Heart left ventricle (tissue), 16 donors: ENCODE data around the gene MAPK8. TPM values are rescaled to one million over a fixed set of nuclear protein-coding genes. Genes with fewer than 3 reads are reported as not detected.

Experiments used
- ATAC-seq, 4 donors: fragments of 200-7000 bp; cut with Tn5 transposase; one replicate each; pipeline ENCODE4 v1.9.1; 2020 to 2022; ENCODE audit warnings: moderate library complexity in 4 of 4, mild to moderate bottlenecking in 3 of 4, moderate number of reproducible peaks in 1 of 4
- DNase-seq, 5 donors: peaks; one replicate each; pipeline ENCODE4 v3.0.0-alpha.2; 2020
- H3K27ac ChIP-seq, 12 donors: fragments of 200-600 bp; sonication (generic) in 4 of 12; one replicate each; pipeline versions ENCODE4 v1.5.0 to v1.8.0; 2016 to 2022; ENCODE audit warnings: mild to moderate bottlenecking in 2 of 12
- H3K27me3 ChIP-seq, 9 donors: fragments of 200-600 bp; sonication (generic) in 2 of 9; one replicate each; pipeline versions ENCODE4 v1.5.1 to v1.8.0; 2016 to 2022; ENCODE audit warnings: mild to moderate bottlenecking in 3 of 9
- H3K36me3 ChIP-seq, 9 donors: fragments of 200-600 bp; sonication (generic) in 2 of 9; one replicate each; pipeline versions ENCODE4 v1.5.0 to v1.8.0; 2018 to 2022; ENCODE audit warnings: mild to moderate bottlenecking in 2 of 9
- H3K4me1 ChIP-seq, 12 donors: fragments of 200-600 bp; sonication (generic) in 4 of 12; one replicate each; pipeline versions ENCODE4 v1.5.0 to v1.8.0; 2016 to 2022; ENCODE audit warnings: mild to moderate bottlenecking in 3 of 12
- H3K4me3 ChIP-seq, 12 donors: fragments of 200-600 bp; sonication (generic) in 4 of 12; one replicate each; pipeline versions ENCODE4 v1.5.0 to v1.8.0; 2017 to 2022; ENCODE audit warnings: mild to moderate bottlenecking in 9 of 12, moderate library complexity in 4 of 12
- H3K9me3 ChIP-seq, 12 donors: fragments of 200-600 bp; sonication (generic) in 4 of 12; one replicate each; pipeline versions ENCODE4 v1.5.0 to v1.8.0; 2016 to 2022; ENCODE audit warnings: mild to moderate bottlenecking in 1 of 12
- CTCF ChIP-seq, 12 donors: fragments of 200-600 bp; sonication (generic) in 4 of 12; IDR thresholded peaks; one replicate each; pipeline versions ENCODE4 v1.5.0 to v1.8.0; 2018 to 2022; ENCODE audit warnings: antibody characterized with exemption in 12 of 12, mild to moderate bottlenecking in 5 of 12
- POLR2A ChIP-seq, 2 donors: fragments of 450-650 bp; IDR thresholded peaks; one replicate each; pipeline ENCODE4 v1.6.1; 2017; ENCODE audit warnings: antibody characterized with exemption in 2 of 2, mild to moderate bottlenecking in 2 of 2, moderate library complexity in 2 of 2
- WGBS, 4 donors: extraction: QIAGEN DNeasy Blood & Tissue Kit in 2 of 4; methylation state at CpG; one replicate each; pipeline versions ENCODE4 v1.1.5 to v1.1.7; 2013 to 2018; 5-methylcytosine and 5-hydroxymethylcytosine counted together
- intact Hi-C, 10 donors: fragments of 100-400 bp; cut with DNase I; formaldehyde crosslinking; loops; one replicate each; pipeline versions ENCODE4 v1.11.1 to v1.14.2; 2022
- polyA plus RNA-seq, 2 donors: library from polyadenylated mRNA; stranded (reverse); fragments of 200-250 nt; gene quantifications; one replicate each; pipeline ENCODE4 v1.2.3, GENCODE V29; 2013
- total RNA-seq, 9 donors: library from RNA; depleted of rRNA in 2 of 9; stranded (reverse); fragments of >200 nt in 2 of 9; fragmentation: NEBNext Ultra II Directional in 3 of 9; extraction: Animal tissue kit (Norgen Biotek cat#: 25700) in 3 of 9; gene quantifications; one replicate each; pipeline versions ENCODE4 v1.1.0 to v1.2.4, GENCODE V29; 2016 to 2023
- donor health status: ischemic (EF 13 %, LVEDD 7.1; RV severe dilation, severe dysfunction).
- donor health status: healthy with polysubstance abuse.
- donor health status: DM: no; HTN: yes; CAD: no.
- donor health status: DM: no; HTN: no; CAD: no.
- donor health status: ischemic (EF 25% LVEDD 6.9; RV normal size, moderate dysfunction).
- donor health status: ischemic (EF 25% LVEDD 5.7; RV mildly dilated, moderate dysfunction).
- donor health status: healthy.
- donor health status: DM: yes; HTN: yes; CAD: no.
- donor health status: ischemic (EF 35%, LVEDD 5.7; RV mildly dilated, moderate dysfunction).
- donor health status: nonischemic (EF 11% LVEDD 7.7; RV severe dilation, severe dysfunction).
- donor health status: DM: yes; HTN: yes; CAD: no.
- donor health status: PGD.
- donor health status: ischemic (EF 29% LVEDD 5.4; RV normal size, mild dysfunction).
- donor health status: nonischemic (EF 23%, LVEDD 6.1; RV moderate dilation, normal function).

MAPK8 gene
- total and polyA plus RNA-seq, 11 donors: 4.2 to 36.8 (median 31.0) TPM

GRCh38 chr10:48391994-48392393, 85.5 kb downstream of the MAPK8 start:
- no peaks in the 10 kb centered on the region for H3K9me3 ChIP-seq
- no peaks in the 10 kb centered on the region for H3K36me3 ChIP-seq
- H3K27ac ChIP-seq: no peak overlapping the region
- H3K27me3 ChIP-seq: no peaks in the 10 kb centered on the region
- DNase-seq (no peak), ATAC-seq (no peak)
- peaks cover 0 to 32% (median 18%) of the 10 kb centered on the region in 12 donors for H3K4me1 ChIP-seq
- intact Hi-C loops: no loop called here
- TF ChIP-seq CTCF (IDR thresholded peaks at IDR 0.05): no peak
- no peak for TF ChIP-seq POLR2A (IDR thresholded peaks at IDR 0.05)
- no peak overlapping the region for H3K4me3 ChIP-seq
- WGBS, 4 donors: 82 to 90% (median 85%) methylated on average over 3 of the region's 3 CpGs

- ATAC-seq (no peak), DNase-seq (no peak)
- TF ChIP-seq CTCF (IDR thresholded peaks at IDR 0.05): no peak
- TF ChIP-seq POLR2A (IDR thresholded peaks at IDR 0.05): no peak
- intact Hi-C loops: no loop called here
- Histone ChIP-seq H3K36me3 (no peaks in the 10 kb centered on the region), H3K27me3 (no peaks in the 10 kb centered on the region), H3K27ac (no peak overlapping the region), H3K4me3 (no peak overlapping the region), H3K9me3 (no peaks in the 10 kb centered on the region), H3K4me1 (peaks cover 0 to 24% (median 11%) of the 10 kb centered on the region in 12 donors)
- 94 to 96% (median 94%) methylated on average over 4 of the region's 4 CpGs for WGBS, 4 donors
Measured at GRCh38 chr10:48398261-48398660, 91.8 kb downstream of the MAPK8 start.

GRCh38 chr10:48399056-48399541, 92.6 kb downstream of the MAPK8 start:
- Histone ChIP-seq H3K36me3 (no peaks in the 10 kb centered on the region), H3K27me3 (no peaks in the 10 kb centered on the region), H3K9me3 (no peaks in the 10 kb centered on the region), H3K4me1 (peaks cover 0 to 24% (median 11%) of the 10 kb centered on the region in 12 donors), H3K27ac (peak overlapping the region in 1 of 12 donors; percentile 1), H3K4me3 (no peak overlapping the region)
- ATAC-seq: peak in 2 of 4 donors; percentile 39 to 41
- DNase-seq: no peak
- intact Hi-C loops: no loop called here
- 52 to 62% (median 58%) methylated on average over 5 of the region's 5 CpGs for WGBS, 4 donors
- TF ChIP-seq CTCF (IDR thresholded peaks at IDR 0.05) (no peak), POLR2A (IDR thresholded peaks at IDR 0.05) (no peak)

GRCh38 chr10:48399551-48399950, 93.1 kb downstream of the MAPK8 start:
- TF ChIP-seq POLR2A (IDR thresholded peaks at IDR 0.05): no peak
- no peak for TF ChIP-seq CTCF (IDR thresholded peaks at IDR 0.05)
- Histone ChIP-seq H3K27ac (peak overlapping the region in 1 of 12 donors; percentile 1), H3K36me3 (peaks cover 0 to 1% (median 0%) of the 10 kb centered on the region in 9 donors), H3K4me1 (peaks cover 0 to 24% (median 11%) of the 10 kb centered on the region in 12 donors), H3K4me3 (no peak overlapping the region), H3K9me3 (no peaks in the 10 kb centered on the region), H3K27me3 (no peaks in the 10 kb centered on the region)
- DNase-seq (no peak), ATAC-seq (no peak)
- intact Hi-C loops: no loop called here
- 95 to 100% (median 98%) methylated on average over 1 of the region's 1 CpG for WGBS, 4 donors
